Purkinje cell (primary cell): ENCODE results near the gene SERAC1. TPM values are rescaled to one million over a fixed set of nuclear protein-coding genes. Genes with fewer than 3 reads are reported as not detected.

Source experiments
- polyA plus RNA-seq: library from polyadenylated mRNA; unstranded; fragments of >200 nt; fragmentation: Nextera tagmentation; gene quantifications from 2 replicates; pipeline ENCODE4 v1.2.1, GENCODE V29; 2014

Gene SERAC1
- 9.5 and 9.9 TPM in 2 replicates for polyA plus RNA-seq

DNA sequence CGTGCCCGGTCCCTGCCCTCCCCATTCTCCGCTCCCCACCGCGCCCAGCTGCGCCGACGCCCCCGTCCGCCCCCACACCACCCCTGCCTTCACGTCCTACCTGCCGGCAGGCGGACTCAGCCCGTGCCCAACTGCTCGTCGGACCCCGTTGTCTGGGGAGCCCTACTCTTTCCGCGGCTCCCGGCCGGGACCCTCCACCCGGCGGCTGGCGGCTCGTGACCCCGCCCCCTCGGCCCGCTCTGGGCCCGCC, at the start of gene SERAC1:
Gene SERAC1, minus strand, starts transcription at position 223 of the 250 bp plus-strand sequence. CDS start 9,899 bp downstream, outside the sequence.

Other genes starting within 250 kb of the SERAC1 start
- 12.9 and 17.6 TPM in 2 replicates for gene SYNJ2, start 186.4 kb downstream of the SERAC1 start, polyA plus RNA-seq
- gene GTF2H5, start 88 bp upstream of the SERAC1 start, polyA plus RNA-seq = 160 and 180 TPM in 2 replicates
- gene TULP4, start 144.2 kb upstream of the SERAC1 start, polyA plus RNA-seq = 20.6 and 29.7 TPM in 2 replicates